Dermis microvascular lymphatic vessel endothelial cell (primary cell): ENCODE results near the gene CEP85L. TPM values are rescaled to one million over a fixed set of nuclear protein-coding genes. Genes with fewer than 3 reads are reported as not detected.

Experiments used
- DNase-seq, 2 donors: peaks; one replicate each; pipeline versions ENCODE4 v3.0.0 to v3.0.0-alpha.2; 2010; ENCODE audit warnings: low read depth in 2 of 2
- total RNA-seq: library from RNA; depleted of rRNA; stranded (reverse); fragments of >200 nt; gene quantifications from 2 replicates; pipeline ENCODE4 v1.2.1, GENCODE V29; 2014

The CEP85L gene
- total RNA-seq, 1 donor from 2014 or later: 5.6 TPM

DNA sequence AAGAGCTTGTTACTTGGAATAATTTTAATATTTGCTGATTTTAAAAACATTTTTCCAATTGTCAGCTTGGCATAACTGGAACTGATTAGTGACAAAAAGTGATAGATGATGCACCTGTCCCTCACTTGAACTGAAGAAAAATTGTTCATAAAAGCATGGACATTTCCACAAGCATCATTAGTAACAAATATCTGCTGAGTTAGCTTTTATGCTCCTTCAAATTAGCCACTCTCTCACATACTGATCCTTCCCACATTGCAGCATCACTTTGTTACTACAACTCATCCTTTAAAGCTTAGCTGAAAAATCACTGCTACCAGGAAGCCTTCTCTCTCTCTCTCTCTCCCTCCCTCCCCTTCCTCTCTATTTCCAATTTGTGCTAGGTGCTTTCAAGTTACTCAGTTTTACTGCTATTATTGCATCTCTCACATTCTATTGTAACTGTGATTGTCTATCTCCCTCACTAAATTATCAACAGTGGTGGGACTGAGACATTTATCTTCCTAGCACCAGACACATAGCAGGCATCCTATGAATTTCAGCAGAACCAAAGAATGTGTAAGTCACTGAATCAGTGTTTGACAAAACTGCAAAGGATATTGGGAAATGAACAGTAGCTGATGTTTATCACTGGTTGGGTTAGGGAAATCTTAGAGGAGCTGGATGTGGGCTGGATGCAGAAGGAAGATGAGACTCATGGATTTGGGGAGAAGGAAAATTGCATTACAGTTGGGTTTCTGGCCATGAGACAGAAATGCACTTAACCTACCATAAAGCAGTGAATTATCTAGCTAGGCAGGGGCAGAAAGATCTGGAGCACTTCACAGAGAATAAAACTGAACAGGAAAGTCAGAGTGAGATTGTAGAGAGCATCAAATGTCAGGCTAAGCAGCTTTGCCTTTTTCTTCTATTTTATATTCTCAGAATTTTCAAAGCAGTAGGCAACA is 231.7 kb downstream of the CEP85L start:
- DNase-seq: no peak

Other genes starting within 250 kb of the CEP85L start
- not detected in 2 replicates for gene PLN, start 103.3 kb downstream of the CEP85L start, total RNA-seq
- 15.8 and 16.7 TPM in 2 replicates for gene ASF1A, start 242.6 kb upstream of the CEP85L start, total RNA-seq